GM21529 (cell line): ENCODE data around the gene ATP6V1C2.
"Not testable (repeated sequence)": the region's sequence is repeated elsewhere in the genome, so short reads cannot be mapped to it uniquely, and the experiment has no call there.

Experiments used
- ATAC-seq: cut with Tn5 transposase; IDR thresholded peaks from one replicate; pipeline ENCODE4 v1.9.1; 2021; ENCODE audit not compliant: unreplicated experiment

ATP6V1C2 gene

DNA sequence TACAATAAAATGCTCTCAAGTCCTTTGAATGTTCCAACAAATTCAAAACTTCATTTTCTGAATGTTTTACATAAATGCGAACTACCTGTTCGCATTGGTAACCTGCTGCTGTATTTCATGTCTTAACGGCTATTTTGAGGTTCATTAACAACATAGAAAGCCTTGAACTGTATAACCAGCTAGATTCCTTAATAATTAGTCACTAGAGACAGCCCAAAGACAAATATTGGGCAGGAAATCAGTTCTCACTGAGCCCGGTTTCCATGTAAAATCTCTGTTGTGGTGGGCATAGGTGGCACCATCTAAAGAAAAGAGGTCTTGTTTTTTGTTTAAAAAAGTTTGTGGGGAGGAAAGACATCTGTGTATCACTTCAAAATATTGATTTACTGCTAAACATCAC, 62.0 kb downstream of the ATP6V1C2 start:
- ATAC-seq, result no peak

DNA sequence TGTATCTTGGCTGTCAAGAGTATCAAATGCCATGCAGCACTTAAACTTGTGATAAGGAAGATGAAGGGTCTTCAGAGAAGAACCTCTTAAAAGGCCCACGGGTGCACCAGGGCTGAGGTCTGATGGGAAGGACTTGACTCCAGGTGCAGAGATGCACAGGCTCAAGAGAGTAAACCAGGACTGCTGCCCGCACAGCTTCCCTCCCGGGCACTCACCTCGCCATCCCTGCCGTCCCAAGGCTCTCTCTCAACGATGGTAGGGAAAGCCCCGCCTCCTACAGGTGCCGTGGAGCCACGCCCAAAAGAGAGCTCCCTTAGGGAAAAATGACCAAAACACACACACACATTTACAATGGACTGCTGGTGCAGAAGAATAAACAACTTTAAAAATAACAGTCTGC, 63.3 kb downstream of the ATP6V1C2 start:
- no peak for ATAC-seq

DNA sequence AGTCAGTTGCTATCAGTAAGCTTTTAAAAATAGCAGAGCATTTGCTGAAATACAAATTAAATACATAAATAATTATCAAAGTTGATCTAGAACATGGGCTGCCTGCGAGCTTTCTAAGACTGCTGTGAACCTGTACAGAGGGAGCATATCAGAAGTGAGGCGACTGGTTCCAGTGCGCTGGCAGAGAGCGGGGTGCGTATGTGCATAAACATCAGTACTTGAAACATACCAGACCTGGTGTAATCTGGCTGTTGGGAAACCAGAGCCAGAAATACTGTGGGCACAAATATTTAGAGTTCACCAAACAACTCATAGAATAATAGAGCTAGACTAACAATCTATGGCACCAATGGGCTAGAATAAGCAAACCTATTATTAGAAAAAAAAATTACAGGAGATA, 63.8 kb downstream of the ATP6V1C2 start:
- ATAC-seq, result no peak

- ATAC-seq, result no peak
These were observed 65.0 kb downstream of the ATP6V1C2 start for GRCh38 chr2:10786240-10786982.

DNA sequence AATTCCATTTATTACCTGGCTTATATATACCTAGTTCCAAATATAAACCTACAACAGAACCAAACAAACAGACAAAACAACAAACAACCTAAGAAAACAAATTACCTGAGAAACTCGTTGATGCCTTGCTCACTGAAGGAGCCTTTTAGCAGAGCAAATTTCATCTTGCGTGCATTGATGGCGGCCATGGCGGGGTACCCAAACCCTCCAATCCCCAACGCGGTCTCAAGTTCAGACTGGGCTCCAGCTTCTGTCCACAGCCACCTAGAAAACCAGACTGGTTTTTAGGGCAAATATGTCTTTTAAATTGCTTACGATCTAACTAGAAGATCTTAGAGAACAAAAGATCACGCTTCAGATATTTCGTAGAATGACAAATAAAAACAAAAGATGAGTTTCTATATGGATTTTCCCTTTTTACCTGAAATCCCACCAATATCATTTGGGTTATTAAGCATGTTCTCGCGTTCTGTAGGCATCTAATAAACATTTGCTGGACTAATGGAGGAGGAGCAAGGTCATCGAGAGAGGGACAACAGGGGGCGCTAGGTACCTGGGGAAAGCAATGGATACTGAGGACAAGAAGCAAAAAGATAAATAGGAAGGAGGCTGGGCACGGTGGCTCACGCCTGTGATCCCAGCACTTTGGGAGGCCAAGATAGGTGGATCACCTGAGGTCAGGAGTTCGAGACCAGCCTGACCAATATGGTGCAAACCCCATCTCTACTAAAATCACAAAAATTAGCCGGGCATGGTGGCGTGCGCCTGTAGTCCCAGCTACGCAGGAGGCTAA, 65.9 kb downstream of the ATP6V1C2 start:
- ATAC-seq, result no peak

DNA sequence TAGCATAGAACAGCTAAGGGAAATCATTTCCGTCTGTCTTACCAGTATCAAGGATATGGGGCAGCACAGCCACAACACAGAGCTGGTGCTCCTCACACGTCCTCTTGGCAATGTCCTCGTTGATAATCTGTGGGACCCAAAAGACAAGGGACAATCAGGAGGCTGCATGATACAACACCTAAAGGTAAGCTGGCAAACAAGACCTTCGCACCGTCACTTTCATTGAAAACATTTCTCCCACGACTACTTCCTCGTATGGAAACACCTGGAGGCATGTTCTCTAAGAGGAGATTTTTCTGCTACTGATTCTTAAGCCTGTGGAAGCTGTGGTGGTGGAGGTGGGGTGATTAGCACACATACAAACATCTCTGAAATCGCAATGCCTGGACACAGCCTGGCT, 67.4 kb downstream of the ATP6V1C2 start:
- ATAC-seq, result no peak

GRCh38 chr2:10790228-10790973, 69.0 kb downstream of the ATP6V1C2 start:
- ATAC-seq, result peak; percentile 90

DNA sequence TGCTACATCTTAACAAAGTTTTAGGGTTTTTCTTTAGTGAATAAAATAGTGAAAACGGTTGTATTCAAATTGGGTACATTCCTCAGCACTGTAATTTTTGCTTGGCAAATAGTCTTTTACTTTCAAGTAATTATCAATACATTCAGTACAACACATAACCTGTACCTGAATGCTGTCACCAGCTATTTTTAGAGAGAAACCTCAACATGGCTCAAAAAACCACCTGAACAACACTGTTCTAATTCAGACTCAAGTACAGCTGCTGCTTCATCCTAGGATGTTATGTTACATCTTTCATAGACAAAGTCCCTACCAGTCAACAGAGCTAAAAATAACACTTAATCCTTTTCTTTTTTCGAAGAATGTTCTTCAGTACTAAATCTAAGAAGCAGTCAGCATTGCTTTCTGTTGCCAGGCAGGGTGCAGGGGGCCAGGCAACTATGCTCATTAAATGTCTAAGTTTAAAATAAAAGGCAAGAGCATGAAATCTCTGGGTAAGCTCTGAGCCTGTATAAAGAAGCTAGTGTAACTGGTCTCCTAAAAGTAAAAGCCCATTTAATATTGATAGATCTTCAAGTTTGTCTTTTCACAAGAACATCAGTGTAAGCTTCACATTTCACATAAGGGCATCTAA, 70.7 kb downstream of the ATP6V1C2 start:
- peak; percentile 52 for ATAC-seq

DNA sequence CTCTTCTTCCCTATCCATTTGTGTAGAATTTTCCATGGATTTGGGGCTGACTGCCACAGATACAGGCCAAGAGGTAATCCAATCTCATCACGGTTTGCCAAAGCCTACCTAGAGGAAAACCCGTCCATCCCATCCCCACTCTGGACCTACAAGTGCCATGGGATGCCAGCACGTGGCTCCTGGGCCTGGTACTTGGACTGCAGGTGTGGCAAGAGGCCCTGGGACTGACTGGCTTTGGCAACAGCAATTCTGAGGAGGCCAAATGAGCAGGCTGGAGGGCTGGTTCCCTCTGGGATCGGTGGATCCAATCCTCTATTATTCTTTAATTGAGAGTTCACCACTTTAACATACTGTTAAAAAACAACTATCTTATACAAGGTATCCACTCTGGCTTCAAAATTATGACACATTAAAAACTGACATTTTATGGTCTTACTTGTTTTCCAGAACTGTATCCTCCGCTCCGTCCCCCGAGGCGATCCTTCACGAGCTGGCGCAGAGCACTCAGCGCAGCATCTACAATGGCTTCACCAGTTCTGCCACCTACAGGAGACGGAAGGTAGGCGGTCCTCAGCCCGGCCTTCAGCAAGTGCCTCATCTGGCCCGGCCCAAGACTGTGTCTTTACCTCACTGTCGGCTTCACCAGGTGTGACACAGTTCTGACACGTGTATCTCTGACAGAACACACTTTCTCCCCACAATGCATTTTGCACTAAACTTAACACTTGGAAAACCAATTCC, 71.4 kb downstream of the ATP6V1C2 start:
- no peak for ATAC-seq

DNA sequence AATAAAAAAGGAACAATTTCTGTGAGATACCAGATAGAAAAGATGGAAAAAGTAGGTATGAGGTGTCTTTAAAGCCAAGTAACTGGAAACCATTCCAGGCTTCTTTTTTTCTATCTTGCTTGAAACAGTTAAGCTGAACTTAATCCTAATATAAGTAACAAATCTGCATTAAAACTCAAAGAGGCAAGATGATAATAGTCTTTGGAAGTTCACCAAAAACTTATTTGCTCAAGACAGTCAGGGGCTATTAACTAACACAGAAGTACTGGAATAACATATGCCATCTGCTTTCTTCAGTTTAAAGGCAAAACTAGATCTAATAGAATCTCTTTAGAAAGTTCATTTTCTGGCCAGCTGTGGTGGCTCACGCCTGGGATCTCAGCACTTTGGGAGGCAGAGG, 72.4 kb downstream of the ATP6V1C2 start:
- no peak for ATAC-seq

DNA sequence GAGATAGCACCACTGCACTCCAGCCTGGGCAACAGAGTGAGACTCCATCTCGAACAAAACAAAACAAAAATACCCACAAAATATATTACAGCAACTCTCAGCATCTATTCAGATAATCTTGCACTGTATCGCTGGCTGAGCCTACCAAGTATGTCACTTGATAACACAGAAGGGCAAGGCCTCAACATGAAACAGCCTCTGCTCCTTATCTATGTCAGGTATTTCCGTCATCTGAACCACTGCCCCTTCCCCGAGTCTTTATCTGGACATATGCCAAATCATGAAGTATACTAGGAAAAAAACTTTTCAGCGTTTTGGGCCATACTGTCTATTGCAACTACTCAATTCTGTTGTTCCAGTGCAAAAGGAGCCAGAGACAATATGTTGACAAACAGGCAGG, 73.4 kb downstream of the ATP6V1C2 start:
- ATAC-seq, result no peak

DNA sequence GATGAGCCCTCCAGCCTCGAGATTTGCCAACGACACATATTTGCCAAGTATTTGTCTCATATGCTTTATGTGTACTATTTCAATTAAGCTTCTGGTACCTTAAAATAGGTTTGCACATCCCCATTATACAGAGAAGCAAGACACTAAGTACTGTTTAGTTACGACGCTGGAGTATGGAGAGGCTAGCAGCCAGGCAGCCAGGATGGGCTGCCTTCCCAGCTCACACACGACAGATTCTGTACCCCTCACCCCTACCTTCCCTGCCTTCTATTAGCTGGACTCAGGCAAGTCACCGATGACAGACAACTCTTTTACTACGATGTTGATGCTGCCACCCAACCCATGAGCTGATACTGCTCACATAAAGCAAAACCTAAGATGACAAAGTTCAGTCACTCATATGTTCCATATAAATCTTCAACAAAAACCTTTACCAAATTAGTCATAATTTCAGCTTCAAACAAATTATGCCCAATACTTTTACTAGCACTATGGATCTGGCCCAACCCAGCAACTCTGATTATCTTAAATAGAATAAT, 74.1 kb downstream of the ATP6V1C2 start:
- ATAC-seq, result no peak

- ATAC-seq, result no peak
These were observed 75.3 kb downstream of the ATP6V1C2 start for GRCh38 chr2:10796703-10797102.

GRCh38 chr2:10798783-10799182, 77.4 kb downstream of the ATP6V1C2 start:
- ATAC-seq, result no peak

DNA sequence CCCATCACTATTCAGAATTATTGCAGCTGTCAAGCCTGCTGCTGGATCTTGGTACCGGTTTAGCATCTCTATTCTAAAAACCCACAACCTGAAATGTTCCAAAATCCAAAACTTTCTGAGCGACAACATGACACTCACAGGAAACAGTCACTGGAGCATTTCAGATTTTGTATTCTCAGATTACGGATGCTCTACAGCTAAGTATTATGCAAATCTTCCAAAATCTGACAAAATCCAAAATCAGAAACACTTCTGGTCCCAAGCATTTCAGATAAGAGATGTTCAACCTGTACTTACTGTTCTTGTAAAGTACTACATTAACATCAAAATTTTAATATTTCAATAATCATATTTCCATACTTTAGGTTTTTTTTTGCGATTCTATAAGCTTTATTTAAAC, 78.7 kb downstream of the ATP6V1C2 start:
- ATAC-seq, result no peak

DNA sequence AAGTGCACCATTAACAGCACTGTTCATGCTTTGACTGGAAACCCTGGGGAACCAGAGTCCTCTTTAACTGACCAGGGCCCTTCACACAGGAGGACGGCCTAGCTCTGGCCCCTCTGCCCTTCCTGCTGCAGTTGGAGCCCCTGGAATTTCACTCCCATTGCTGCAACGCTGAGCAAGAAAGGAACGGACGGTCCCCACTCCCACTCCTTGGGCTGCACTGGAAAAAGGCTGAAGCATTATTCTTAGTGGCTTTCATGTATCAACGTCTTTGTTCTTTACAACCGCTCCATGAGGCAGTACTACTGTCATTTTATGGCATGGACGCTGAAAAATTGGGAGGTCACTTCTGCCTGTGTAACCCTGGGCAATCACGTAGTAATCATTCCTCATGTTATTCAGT, 81.2 kb downstream of the ATP6V1C2 start:
- no peak for ATAC-seq

DNA sequence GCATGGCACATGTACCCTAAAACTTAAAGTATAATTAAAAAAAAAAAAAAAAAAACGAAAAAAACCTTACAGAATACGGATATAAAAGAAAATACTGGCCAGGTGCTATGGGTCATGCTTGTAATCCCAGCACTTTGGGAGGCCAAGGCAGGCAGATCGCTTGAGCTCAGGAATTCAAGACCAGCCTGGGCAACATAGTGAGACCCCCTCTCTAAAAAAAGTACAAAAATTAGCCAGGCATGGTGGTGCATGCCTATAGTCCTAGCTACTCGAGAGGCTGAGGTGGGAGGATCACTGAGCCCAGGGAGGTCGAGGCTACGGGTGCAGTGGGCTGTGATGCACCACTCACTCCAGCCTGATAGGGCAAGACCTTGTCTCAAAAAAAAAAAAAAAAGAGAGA, 84.6 kb downstream of the ATP6V1C2 start:
- ATAC-seq, result not testable (repeated sequence)

GRCh38 chr2:10806543-10806942, 85.1 kb downstream of the ATP6V1C2 start:
- no peak for ATAC-seq

GRCh38 chr2:10810202-10811161, 89.1 kb downstream of the ATP6V1C2 start:
- peak; percentile 43 for ATAC-seq
